Mammary microvascular endothelial cell (primary cell): ENCODE measurements around the gene ZNF468. TPM values are rescaled to one million over a fixed set of nuclear protein-coding genes. Genes with fewer than 3 reads are reported as not detected.

Source experiments
- total RNA-seq: library from RNA; depleted of rRNA; stranded (reverse); fragments of >200 nt; gene quantifications from 2 replicates; pipeline ENCODE4 v1.2.3, GENCODE V29; 2015

Gene ZNF468
- total RNA-seq: 12.3 and 12.5 TPM in 2 replicates

DNA sequence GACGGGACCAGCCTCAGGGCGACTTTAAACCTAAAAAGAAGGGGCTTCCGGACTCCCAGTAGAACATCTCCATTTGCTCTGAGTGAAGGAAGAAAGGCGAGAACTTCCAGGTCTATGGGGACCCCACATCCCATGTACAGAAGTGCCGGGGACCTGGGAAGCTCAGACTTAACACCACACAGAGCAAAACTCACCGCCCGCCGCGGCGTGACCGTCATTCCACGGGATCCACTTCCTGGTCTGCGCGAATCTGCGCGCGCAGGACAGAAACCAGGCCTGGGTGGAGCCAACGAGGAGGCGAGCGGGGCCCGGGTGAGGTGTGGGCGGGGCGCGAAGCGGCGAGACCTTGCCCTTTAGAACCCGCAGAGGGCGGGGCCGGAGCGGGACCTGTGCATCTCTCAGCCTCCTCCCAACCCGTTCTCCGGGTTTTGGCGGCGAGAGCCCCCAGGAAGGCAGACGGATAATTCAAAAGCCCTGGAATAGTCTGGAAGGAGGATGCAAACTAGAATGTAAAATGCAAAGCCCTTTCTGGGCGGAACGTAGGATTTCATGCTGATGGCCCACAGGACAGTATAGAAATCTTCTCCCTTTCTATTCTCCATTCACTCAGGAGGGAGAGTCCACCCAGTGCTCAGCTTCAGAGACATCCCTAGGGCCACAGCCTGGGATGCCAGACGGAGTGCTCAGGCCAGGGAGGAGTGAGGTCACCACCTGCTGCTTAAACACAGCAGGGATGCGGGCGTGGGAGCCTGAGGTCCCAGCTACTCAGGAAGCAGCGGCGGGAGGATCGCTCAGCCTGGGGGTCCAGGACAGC, at the start of gene ZNF468:
TSS of gene ZNF468 (minus strand) at position 242 of the 814 bp plus-strand sequence. CDS start 3,347 bp downstream, outside the sequence.

DNA sequence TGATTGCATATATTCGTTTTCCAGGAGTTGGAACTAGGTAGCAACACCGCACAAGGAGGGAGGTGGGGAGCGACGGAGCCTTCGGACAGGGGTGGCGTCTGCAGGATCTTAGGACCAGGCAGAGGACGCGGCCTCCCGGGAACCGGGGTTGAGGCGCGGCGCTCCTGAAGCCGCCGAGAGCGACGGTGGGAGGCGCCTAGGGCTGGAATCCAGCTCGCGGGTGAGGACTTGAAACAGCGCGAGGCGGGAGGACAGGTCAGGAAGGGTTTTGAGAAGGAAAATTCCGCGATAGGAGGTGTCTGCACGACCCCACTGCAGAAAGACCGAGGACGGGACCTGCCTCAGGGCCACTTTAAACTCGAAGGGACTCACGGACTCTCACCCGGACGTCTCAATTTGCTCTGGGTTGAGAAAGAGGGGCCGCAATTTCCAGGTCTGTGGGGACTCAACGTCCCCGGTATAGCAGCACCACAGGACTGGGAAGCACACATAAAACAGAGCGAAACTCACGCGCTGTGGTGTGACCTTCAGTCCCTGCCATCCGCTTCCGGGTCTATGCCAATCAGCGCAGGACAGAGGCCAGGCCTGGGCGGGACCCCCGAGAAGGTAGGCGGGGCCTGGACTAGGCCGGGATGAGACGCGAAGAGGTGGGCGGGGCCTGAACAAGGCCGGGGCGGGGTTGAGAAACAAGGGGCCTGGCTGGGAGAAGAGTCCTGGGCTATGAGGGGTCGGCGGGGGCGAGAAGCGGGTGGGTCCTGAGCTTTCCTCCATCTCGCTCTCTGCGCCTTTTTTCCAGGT, 39.9 kb upstream of the ZNF468 start, which contains the start of gene ZNF320:
TSS of gene ZNF320 (minus strand) at position 498 of the 798 bp plus-strand sequence. CDS start 7,380 bp downstream, outside the sequence.

DNA sequence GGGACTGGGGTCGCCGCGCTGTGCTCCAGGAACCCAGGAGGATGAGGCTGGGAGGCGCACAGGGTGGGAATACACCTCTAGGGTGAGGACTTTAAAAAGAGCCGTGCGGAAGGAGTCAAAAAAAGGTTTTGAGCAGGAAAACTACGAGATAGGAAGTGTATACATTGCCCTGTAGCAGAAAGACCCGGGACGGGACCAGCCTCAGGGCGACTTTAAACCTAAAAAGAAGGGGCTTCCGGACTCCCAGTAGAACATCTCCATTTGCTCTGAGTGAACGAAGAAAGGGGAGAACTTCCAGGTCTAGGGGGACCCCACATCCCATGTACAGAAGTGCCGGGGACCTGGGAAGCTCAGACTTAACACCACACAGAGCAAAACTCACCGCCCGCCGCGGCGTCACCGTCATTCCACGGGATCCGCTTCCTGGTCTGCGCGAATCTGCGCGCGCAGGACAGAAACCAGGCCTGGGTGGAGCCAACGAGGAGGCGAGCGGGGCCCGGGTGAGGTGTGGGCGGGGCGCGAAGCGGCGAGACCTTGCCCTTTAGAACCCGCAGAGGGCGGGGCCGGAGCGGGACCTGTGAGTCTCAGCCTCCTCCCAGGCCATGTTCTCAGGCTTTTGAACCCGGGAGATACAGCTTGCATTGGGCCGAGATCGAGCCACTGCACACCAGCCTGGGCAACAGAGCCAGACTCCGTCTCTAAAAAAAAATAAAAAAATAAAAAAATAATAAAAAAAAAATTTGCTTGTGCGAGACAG, 36.0 kb downstream of the ZNF468 start, which contains the start of gene ZNF28:
TSS of gene ZNF28 (minus strand) at position 430 of the 757 bp plus-strand sequence. CDS start 3,675 bp downstream, outside the sequence.

Other genes starting within 250 kb of the ZNF468 start
- gene ZNF83, start 219.3 kb downstream of the ZNF468 start, total RNA-seq: 20.8 and 25.8 TPM in 2 replicates
- gene ZNF611, start 122.6 kb downstream of the ZNF468 start, total RNA-seq: 5.9 and 11.3 TPM in 2 replicates
- gene ZNF600, start 70.8 kb downstream of the ZNF468 start, total RNA-seq: 2.5 and 4.0 TPM in 2 replicates
- 11.7 and 14.4 TPM in 2 replicates for gene ZNF28, start 36.0 kb downstream of the ZNF468 start, total RNA-seq
- gene ZNF320, start 40.0 kb upstream of the ZNF468 start, total RNA-seq: 4.3 and 9.0 TPM in 2 replicates
- gene ZNF888, start 65.8 kb upstream of the ZNF468 start, total RNA-seq: 3.9 and 8.3 TPM in 2 replicates
- gene ZNF816, start 105.3 kb upstream of the ZNF468 start, total RNA-seq: 4.7 and 5.0 TPM in 2 replicates
- gene ERVV-1, start 156.3 kb upstream of the ZNF468 start, total RNA-seq: not detected in 2 replicates
- gene ERVV-2, start 187.1 kb upstream of the ZNF468 start, total RNA-seq: not detected in 2 replicates
- gene ZNF160, start 245.8 kb upstream of the ZNF468 start, total RNA-seq: 13.2 and 17.8 TPM in 2 replicates